Calu3 (cell line): ENCODE data around the gene SPOCD1. TPM values are rescaled to one million over a fixed set of nuclear protein-coding genes. Genes with fewer than 3 reads are reported as not detected.
A peak's percentile ranks its signal among the peaks of the same experiment; 100 is the strongest.

Source experiments
- Bru-seq: library from RNA; stranded (reverse); fragments of 400-500 nt; gene quantifications from one replicate; lab custom pipeline; 2021; lab: Mats Ljungman, UMichigan
- BruChase-seq, 2 experiments: library from RNA; stranded (reverse); fragments of 400-500 nt; gene quantifications; one replicate each; lab custom pipeline; 2021; lab: Mats Ljungman, UMichigan
- BruUV-seq: library from RNA; stranded (reverse); fragments of 400-500 nt; replicated peaks from 2 replicates; lab custom pipeline; 2021; lab: Mats Ljungman, UMichigan
- CTCF ChIA-PET: fragments of 300-600 bp; sonication (Branson Sonifier 250); formaldehyde crosslinking; loops from one replicate; lab custom pipeline; 2022; ENCODE audit warnings: antibody characterized with exemption; lab: Charles Lee
- DNase-seq: peaks from one replicate; pipeline ENCODE4 v3.0.0; 2022
- H3K27ac Mint-ChIP-seq: one replicate; pipeline ENCODE4 v1.8.0; 2022; ENCODE audit warnings: mixed read lengths; ENCODE audit not compliant: unreplicated experiment
- H3K27me3 Mint-ChIP-seq: one replicate; pipeline ENCODE4 v1.8.0; 2022; ENCODE audit warnings: mixed read lengths; ENCODE audit not compliant: unreplicated experiment
- H3K36me3 Mint-ChIP-seq: one replicate; pipeline ENCODE4 v1.8.0; 2022; ENCODE audit warnings: mild to moderate bottlenecking, moderate library complexity, mixed read lengths; ENCODE audit not compliant: insufficient read depth, unreplicated experiment
- H3K4me1 Mint-ChIP-seq: one replicate; pipeline ENCODE4 v1.8.0; 2022; ENCODE audit warnings: mild to moderate bottlenecking, low read depth, mixed read lengths; ENCODE audit not compliant: unreplicated experiment
- H3K4me3 Mint-ChIP-seq: one replicate; pipeline ENCODE4 v1.8.0; 2022; ENCODE audit warnings: mild to moderate bottlenecking, low read depth, moderate library complexity, mixed read lengths; ENCODE audit not compliant: unreplicated experiment
- H3K9me3 Mint-ChIP-seq: one replicate; pipeline ENCODE4 v1.8.0; 2022; ENCODE audit warnings: low read depth, mixed read lengths; ENCODE audit not compliant: unreplicated experiment
- CTCF ChIP-seq: fragments of 200-600 bp; IDR thresholded peaks from one replicate; pipeline ENCODE4 v1.8.0; 2022; ENCODE audit warnings: antibody characterized with exemption; ENCODE audit not compliant: unreplicated experiment
- intact Hi-C: fragments of 100-400 bp; cut with micrococcal nuclease; formaldehyde crosslinking; loops from one replicate; pipeline ENCODE4 v1.10.0; 2022; ENCODE audit not compliant: unreplicated experiment
- long read RNA-seq: library from polyadenylated mRNA; stranded (forward); transcript quantifications from one replicate; pipeline ENCODE4 v2.0.0, GENCODE V29; 2022
- total RNA-seq: library from RNA; stranded (reverse); gene quantifications from 2 replicates; pipeline ENCODE4 v1.2.3, GENCODE V29; 2022

The SPOCD1 gene
- 6.3 and 8.4 TPM in 2 replicates for total RNA-seq
- Bru-seq, nascent RNA = percentile 37 among the genes with signal in this experiment
- BruChase-seq, experiment 1, labeled RNA remaining after a 6-hour chase = percentile 40 among the genes with signal in this experiment
- BruChase-seq, experiment 2, labeled RNA remaining after a 2-hour chase = percentile 42 among the genes with signal in this experiment
- long read RNA-seq, partial matches to known transcripts = 4 of 7 reads
- long read RNA-seq, other reads (novel, unspliced or antisense) = 3 of 7 reads

GRCh38 chr1:31815752-31816500 lies at the start of gene SPOCD1:
SPOCD1 (minus strand) TSS chr1:31816022; CDS start chr1:31815333, 689 bp downstream.
- BruUV-seq = no TSS peak
- peak; percentile 95 for TF ChIP-seq CTCF
- intact Hi-C loops = loop anchor here (1.0 kb wide), 1 partner anchor 148 kb away; no protein-coding TSS in a partner anchor
- Mint-ChIP-seq H3K4me1 (peaks cover 8% of the 10 kb centered on the region), H3K9me3 (no peaks in the 10 kb centered on the region), H3K4me3 (peak within 1 kb of the TSS; percentile 47), H3K27me3 (no peaks in the 10 kb centered on the region), H3K36me3 (peaks cover 9% of the 10 kb centered on the region), H3K27ac (peak within 1 kb of the TSS; percentile 28)
- CTCF ChIA-PET = interaction anchor here (0.9 to 2.6 kb wide), 6 partner anchors 17 to 157 kb away, joined by 3 to 28 read pairs (median 4); no protein-coding TSS in a partner anchor
- DNase-seq = peak; percentile 95

DNA sequence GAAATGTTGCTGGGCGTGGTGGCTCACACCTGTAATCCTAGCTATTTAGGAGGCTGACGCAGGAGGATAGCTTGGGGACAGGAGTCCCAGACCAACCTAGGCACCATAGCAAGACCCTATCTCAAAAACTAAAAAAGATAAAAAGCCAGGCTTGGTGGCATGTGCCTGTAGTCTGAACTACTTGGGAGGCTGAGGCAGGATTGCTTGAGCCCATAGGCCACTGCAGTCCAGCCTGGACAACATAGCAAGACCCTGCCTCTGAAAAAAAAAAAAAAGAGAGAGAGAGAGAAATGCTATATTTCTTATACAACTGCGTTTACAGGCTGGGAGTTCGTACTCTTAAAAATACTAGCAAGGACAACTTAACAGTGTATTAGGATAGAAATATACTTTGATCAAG lies 46.2 kb upstream of the SPOCD1 start:
- no peaks in the 10 kb centered on the region for H3K9me3 Mint-ChIP-seq
- CTCF ChIA-PET = no interaction called here

DNA sequence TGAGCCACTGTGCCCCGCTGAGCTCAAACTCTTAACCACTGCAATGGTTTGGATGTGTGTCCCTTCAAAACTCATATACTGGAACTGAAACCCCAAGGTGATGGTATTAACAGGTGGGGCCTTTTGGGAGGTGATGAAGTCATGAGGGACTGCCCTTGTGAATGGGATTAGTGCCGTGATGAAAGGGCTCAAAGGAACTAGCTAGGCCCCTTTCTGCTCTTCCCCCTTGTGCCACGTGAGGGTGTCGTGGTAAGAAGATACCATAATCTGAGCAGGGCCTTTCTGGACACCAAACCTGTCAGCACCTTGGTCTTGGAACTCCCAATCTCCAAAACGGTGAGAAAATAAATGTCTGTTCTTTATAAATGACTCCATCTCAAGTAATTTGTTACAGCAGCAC lies 45.5 kb upstream of the SPOCD1 start:
- H3K36me3 Mint-ChIP-seq = no peaks in the 10 kb centered on the region
- CTCF ChIA-PET = no interaction called here
- BruUV-seq = no TSS peak

More for the DNA sequence above, 46.2 kb upstream of the SPOCD1 start:
- no TSS peak for BruUV-seq
- H3K36me3 Mint-ChIP-seq = no peaks in the 10 kb centered on the region
- no peaks in the 10 kb centered on the region for H3K4me1 Mint-ChIP-seq
- H3K27me3 Mint-ChIP-seq = no peaks in the 10 kb centered on the region
- no peak for DNase-seq
- no peak for TF ChIP-seq CTCF
- intact Hi-C loops = no loop called here
- H3K27ac Mint-ChIP-seq = no peak overlapping the region
- no peak overlapping the region for H3K4me3 Mint-ChIP-seq

More for the DNA sequence above, 45.5 kb upstream of the SPOCD1 start:
- TF ChIP-seq CTCF = no peak
- Mint-ChIP-seq H3K27ac (no peak overlapping the region), H3K4me1 (no peaks in the 10 kb centered on the region), H3K9me3 (no peaks in the 10 kb centered on the region), H3K27me3 (no peaks in the 10 kb centered on the region), H3K4me3 (no peak overlapping the region)
- no peak for DNase-seq
- intact Hi-C loops = no loop called here
